ENCODE results near the gene PRR23A.

The PRR23A gene

DNA sequence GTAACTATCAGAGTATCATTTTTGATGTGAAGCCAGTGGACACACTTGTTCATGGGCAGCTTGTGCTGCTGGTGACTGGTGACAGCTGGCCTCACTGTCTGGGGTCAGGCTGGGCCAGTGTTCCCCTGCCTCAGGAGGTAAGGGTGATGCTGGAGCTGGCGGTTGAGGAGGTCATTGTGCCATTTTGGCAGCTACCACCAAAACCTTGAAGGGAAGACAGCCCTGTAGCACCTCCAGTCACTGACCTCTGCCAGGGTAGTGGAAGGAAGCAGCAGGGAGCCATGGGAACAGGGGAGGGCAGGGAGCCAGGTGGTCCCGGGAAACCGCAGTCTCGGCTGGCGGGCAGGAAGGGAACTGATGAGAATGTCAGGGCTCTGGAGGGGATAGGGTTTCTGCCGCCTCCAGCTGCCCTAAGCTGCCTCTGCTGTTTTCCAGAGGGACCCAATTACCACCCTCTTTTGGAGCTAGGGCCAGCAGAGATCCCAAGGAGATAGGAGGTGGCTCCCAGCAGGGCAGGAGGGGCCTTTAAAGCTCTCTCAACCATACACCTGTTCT lies 34.2 kb downstream of the PRR23A start:
- DNase-seq: no peak

DNA sequence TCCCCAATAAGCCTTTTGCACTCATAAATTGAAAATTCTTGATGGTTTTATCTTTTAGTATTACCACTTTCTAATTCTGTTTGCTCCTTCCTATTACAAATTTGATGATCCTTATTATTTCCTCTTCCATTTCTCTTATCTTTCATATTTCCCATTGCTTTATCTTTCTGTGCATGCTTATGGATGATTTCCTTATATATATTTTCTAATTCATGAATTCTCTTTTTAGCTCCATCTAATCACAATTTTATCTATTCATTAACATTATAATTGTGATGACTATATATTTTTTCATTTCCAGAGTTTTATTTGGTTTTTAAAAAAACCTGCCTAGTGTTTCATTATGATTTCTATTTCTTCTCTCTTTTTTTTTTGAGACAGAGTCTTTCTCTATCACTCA lies 41.1 kb downstream of the PRR23A start:
- no peak for DNase-seq

DNA sequence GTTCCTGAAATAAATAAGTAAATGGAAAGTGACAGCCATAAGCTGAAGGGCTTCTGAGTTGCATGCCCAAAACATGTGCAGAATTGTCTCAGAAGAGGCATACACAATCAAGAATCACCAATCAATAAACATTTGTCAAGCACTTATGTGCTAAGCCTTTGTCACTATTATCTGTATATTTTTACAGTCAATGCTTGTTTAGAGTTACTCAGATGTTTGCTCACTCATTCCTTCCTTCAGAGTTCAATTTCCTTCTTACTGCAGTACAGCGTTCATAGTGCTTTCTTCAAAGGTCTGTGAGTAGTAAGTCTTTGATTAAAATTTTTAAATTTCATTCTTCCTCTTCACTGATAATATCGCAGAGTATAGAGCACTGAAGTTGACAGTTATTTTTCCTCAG lies 41.8 kb downstream of the PRR23A start:
- DNase-seq: no peak

DNA sequence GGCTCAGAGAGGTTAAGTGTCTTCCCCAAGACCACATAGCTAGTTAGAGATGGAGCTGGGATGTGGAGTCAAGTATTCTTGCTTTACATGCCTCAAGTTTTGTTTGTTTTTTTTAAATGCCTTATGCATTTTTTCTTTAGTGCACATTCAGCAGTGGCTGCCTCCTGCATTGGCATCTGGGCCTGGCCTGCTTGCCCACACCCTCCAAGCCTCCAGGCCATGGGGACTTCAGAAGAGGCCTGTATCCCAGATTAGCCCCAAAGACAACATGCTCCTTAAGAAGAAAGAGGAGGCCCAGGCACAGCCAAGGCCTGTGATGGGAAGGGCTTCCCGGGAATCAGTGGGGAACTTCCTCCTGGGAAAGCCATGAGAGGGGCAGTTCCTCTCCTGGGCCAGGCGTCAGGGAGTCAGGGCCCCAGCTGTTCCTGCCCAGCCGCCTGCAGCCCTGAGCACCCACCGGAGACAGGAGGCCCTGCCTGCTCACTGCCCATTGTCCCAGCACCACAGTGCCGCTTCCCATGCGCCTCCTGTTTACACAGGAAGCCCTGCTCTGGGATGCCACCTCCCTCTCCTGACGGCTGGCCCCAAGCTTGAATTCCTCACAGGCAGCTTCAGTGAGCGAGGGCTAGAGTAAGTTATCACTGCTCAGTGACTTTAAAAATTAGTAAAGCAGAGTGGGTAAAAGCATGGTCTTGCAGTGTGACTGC lies 43.1 kb downstream of the PRR23A start:
- no peak for DNase-seq

DNA sequence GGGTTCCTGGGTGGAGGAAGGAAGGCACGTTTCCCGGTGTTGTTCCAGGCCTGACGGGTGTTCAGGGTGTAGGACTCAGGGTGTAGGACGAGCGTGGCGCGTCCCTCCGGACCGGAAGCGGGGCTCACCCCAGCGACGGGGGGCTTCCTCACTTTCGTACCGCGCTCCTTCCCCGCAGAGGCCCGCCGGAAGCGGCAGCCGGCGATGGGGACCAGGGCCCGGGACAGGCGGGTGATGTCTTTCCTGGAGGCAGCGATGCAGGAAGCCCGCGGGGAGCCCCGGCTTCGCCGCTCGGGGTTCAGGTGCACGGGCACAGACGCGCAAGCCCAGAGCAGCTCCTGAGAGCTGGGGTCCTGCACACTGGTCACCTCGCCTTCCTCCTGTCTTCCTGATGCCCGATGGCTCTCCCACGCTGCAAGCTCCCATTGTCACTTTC lies 45.6 kb downstream of the PRR23A start:
- no peak for DNase-seq

Measured in NCI-H2081 (cell line).